Measurements from ENCODE around the gene TOGARAM2.

Gene TOGARAM2

GRCh38 chr2:28997847-28998735 lies 17.0 kb downstream of the TOGARAM2 start:
- DNase-seq (ENCODE audit: low read depth in 2 of 2) = no peak

- DNase-seq (ENCODE audit: low read depth in 2 of 2) = no peak
Observed at GRCh38 chr2:29000481-29000880, 19.4 kb downstream of the TOGARAM2 start.

- DNase-seq (ENCODE audit: low read depth in 2 of 2) = no peak
Observed at GRCh38 chr2:29000956-29001355, 19.9 kb downstream of the TOGARAM2 start.

- no peak for DNase-seq (ENCODE audit: low read depth in 2 of 2)
Observed at GRCh38 chr2:29001806-29002205, 20.7 kb downstream of the TOGARAM2 start.

GRCh38 chr2:29004755-29005154 lies 23.7 kb downstream of the TOGARAM2 start:
- no peak for DNase-seq (ENCODE audit: low read depth in 2 of 2)

GRCh38 chr2:29005331-29005730 lies 24.2 kb downstream of the TOGARAM2 start:
- DNase-seq (ENCODE audit: low read depth in 2 of 2) = no peak

- no peak for DNase-seq (ENCODE audit: low read depth in 2 of 2)
Observed at GRCh38 chr2:29006092-29006979, 25.2 kb downstream of the TOGARAM2 start.

GRCh38 chr2:29006980-29007301 lies 25.8 kb downstream of the TOGARAM2 start:
- DNase-seq (ENCODE audit: low read depth in 2 of 2) = no peak

- no peak for DNase-seq (ENCODE audit: low read depth in 2 of 2)
Observed at GRCh38 chr2:29009270-29009669, 28.2 kb downstream of the TOGARAM2 start.

- no peak for DNase-seq (ENCODE audit: low read depth in 2 of 2)
Observed at GRCh38 chr2:29009711-29010677, 28.9 kb downstream of the TOGARAM2 start.

GRCh38 chr2:29010946-29011345 lies 29.8 kb downstream of the TOGARAM2 start:
- no peak for DNase-seq (ENCODE audit: low read depth in 2 of 2)

GRCh38 chr2:29011418-29012060 lies 30.4 kb downstream of the TOGARAM2 start:
- no peak for DNase-seq (ENCODE audit: low read depth in 2 of 2)

- DNase-seq (ENCODE audit: low read depth in 2 of 2) = no peak
Observed at GRCh38 chr2:29012211-29012681, 31.1 kb downstream of the TOGARAM2 start.

- DNase-seq (ENCODE audit: low read depth in 2 of 2) = no peak
Observed at GRCh38 chr2:29013057-29013780, 32.1 kb downstream of the TOGARAM2 start.

- DNase-seq (ENCODE audit: low read depth in 2 of 2) = no peak
Observed at GRCh38 chr2:29014331-29014730, 33.2 kb downstream of the TOGARAM2 start.

GRCh38 chr2:29014811-29015421 lies 33.8 kb downstream of the TOGARAM2 start:
- no peak for DNase-seq (ENCODE audit: low read depth in 2 of 2)

- DNase-seq (ENCODE audit: low read depth in 2 of 2) = no peak
Observed at GRCh38 chr2:29015701-29016470, 34.8 kb downstream of the TOGARAM2 start.

GRCh38 chr2:29016504-29016903 lies 35.4 kb downstream of the TOGARAM2 start:
- no peak for DNase-seq (ENCODE audit: low read depth in 2 of 2)
